ENCODE results near the gene VPS36.

Gene VPS36

GRCh38 chr13:52450793-52451116, 321 bp upstream of the VPS36 start:
- DNase-seq (ENCODE audit: low read depth): no peak
- peak overlapping the region; percentile 26 for H3K4me3 ChIP-seq (ENCODE audit: control insufficient read depth, low read depth, low read length)
- TF ChIP-seq, protein P1, sequence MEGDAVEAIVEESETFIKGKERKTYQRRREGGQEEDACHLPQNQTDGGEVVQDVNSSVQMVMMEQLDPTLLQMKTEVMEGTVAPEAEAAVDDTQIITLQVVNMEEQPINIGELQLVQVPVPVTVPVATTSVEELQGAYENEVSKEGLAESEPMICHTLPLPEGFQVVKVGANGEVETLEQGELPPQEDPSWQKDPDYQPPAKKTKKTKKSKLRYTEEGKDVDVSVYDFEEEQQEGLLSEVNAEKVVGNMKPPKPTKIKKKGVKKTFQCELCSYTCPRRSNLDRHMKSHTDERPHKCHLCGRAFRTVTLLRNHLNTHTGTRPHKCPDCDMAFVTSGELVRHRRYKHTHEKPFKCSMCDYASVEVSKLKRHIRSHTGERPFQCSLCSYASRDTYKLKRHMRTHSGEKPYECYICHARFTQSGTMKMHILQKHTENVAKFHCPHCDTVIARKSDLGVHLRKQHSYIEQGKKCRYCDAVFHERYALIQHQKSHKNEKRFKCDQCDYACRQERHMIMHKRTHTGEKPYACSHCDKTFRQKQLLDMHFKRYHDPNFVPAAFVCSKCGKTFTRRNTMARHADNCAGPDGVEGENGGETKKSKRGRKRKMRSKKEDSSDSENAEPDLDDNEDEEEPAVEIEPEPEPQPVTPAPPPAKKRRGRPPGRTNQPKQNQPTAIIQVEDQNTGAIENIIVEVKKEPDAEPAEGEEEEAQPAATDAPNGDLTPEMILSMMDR (conservative IDR thresholded peaks at IDR 0.05; ENCODE audit: control insufficient read depth, insufficient read depth, low read depth, low read length): no peak

DNA sequence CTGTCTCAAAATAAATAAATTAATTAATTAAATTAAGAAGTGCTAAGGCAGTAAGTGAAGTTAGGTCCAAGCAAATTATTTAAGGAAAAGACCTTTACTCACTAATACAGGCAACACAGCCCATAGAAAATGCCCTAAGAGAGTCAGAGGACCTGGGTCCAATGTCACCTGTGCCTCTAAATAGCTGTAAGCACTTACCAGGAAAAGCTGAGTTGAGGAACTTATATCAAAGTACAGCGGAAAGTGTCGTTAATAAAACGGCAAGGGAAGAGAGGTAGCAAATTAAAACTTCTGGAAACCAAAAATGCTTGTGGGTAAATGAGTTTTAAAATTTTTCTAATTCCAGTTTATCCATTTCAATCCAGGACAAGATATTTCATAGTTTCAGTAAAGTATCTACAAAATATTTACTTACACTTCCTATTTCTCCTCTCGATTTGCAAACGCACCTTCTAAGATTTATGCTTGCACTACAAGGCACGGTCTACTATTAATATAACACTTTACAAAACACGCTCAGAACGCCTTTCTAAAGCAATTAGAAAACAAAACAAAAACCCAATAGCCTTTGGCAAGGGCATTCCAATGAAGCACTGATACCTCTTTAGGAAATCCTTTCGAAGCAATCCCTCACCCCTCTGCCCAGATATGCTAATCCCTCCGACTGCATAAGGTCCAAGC, 963 bp downstream of the VPS36 start:
- no peak for DNase-seq (ENCODE audit: low read depth)
- TF ChIP-seq, protein P1 (conservative IDR thresholded peaks at IDR 0.05; ENCODE audit: control insufficient read depth, insufficient read depth, low read depth, low read length): no peak
- H3K4me3 ChIP-seq (ENCODE audit: control insufficient read depth, low read depth, low read length): peak overlapping the region; percentile 95

- no peak for DNase-seq (ENCODE audit: low read depth)
- TF ChIP-seq, protein P1 (conservative IDR thresholded peaks at IDR 0.05; ENCODE audit: control insufficient read depth, insufficient read depth, low read depth, low read length): no peak
- H3K4me3 ChIP-seq (ENCODE audit: control insufficient read depth, low read depth, low read length): no peak overlapping the region
Measured at GRCh38 chr13:52447815-52448552, 2.5 kb downstream of the VPS36 start.

DNA sequence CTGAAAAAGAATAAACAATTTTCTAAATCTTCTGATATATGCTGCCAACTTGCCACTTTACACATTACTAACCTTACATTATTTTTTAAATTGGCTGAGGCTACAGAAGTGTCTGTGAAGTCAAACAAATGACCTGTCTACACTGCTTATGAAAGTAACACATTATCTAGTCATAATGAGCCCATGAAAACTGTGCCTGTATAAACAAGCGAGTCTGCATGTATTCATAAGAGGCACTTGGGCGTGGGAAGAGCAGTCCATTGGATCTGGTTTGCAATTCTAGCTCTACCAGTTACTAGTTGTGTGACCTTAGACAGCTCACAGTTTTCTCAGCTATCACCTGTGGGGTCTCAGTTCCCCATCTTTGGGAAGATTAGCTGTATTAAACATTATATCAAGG, 3.1 kb downstream of the VPS36 start:
- no peak for DNase-seq (ENCODE audit: low read depth)
- no peak overlapping the region for H3K4me3 ChIP-seq (ENCODE audit: control insufficient read depth, low read depth, low read length)
- TF ChIP-seq, protein P1 (conservative IDR thresholded peaks at IDR 0.05; ENCODE audit: control insufficient read depth, insufficient read depth, low read depth, low read length): no peak

DNA sequence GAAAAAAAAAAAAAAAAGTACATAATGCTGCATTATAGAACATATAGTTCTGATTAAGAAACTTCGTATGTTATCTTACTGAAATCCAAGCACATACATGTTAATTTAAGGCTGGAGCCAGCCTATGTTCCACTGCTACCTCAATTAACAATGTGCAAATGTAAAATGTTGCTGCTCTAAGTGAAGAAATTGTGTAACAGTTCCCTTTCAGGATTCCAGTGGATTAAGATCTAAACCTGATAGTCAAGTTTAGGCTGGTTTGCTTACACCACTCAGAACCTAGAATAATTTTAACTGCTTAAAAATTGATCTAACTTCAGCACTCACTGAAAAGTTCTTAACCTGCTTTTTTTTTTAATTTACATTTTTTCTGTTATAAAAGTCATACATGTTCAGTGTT, 4.2 kb downstream of the VPS36 start:
- H3K4me3 ChIP-seq (ENCODE audit: control insufficient read depth, low read depth, low read length): no peak overlapping the region
- TF ChIP-seq, protein P1 (conservative IDR thresholded peaks at IDR 0.05; ENCODE audit: control insufficient read depth, insufficient read depth, low read depth, low read length): no peak

GRCh38 chr13:52432456-52432855, 18.0 kb downstream of the VPS36 start:
- TF ChIP-seq, protein P1 (conservative IDR thresholded peaks at IDR 0.05; ENCODE audit: control insufficient read depth, insufficient read depth, low read depth, low read length): no peak
- H3K4me3 ChIP-seq (ENCODE audit: control insufficient read depth, low read depth, low read length): no peak overlapping the region
- no peak for DNase-seq (ENCODE audit: low read depth)

More for the DNA sequence above, 4.2 kb downstream of the VPS36 start:
- DNase-seq (ENCODE audit: low read depth): no peak

All from fibroblast of mammary gland (primary cell).